NT2/D1 (cell line): ENCODE measurements around the gene PLPPR1.

Experiments used
- DNase-seq: peaks from one replicate; pipeline ENCODE4 v3.0.0-alpha.2; 2011; ENCODE audit warnings: low read depth, low spot score
- H3K27me3 ChIP-seq: 2 replicates; pipeline ENCODE4 v1.6.0; 2011; ENCODE audit warnings: mild to moderate bottlenecking; ENCODE audit not compliant: insufficient read length, insufficient read depth
- H3K36me3 ChIP-seq: 2 replicates; pipeline ENCODE4 v1.6.1; 2011; ENCODE audit warnings: mild to moderate bottlenecking, low read length, mixed read lengths; ENCODE audit not compliant: insufficient read depth, insufficient read length
- H3K4me1 ChIP-seq: 2 replicates; pipeline ENCODE4 v1.5.1; 2011; ENCODE audit not compliant: insufficient read depth, insufficient read length
- H3K4me3 ChIP-seq: 2 replicates; pipeline ENCODE4 v1.5.1; 2011; ENCODE audit warnings: low read depth; ENCODE audit not compliant: insufficient read length
- H3K9ac ChIP-seq: 2 replicates; pipeline ENCODE4 v1.6.0; 2011; ENCODE audit warnings: low read depth; ENCODE audit not compliant: insufficient read length
- H3K9me3 ChIP-seq: 2 replicates; pipeline ENCODE4 v1.5.1; 2011; ENCODE audit warnings: mild to moderate bottlenecking, low read length; ENCODE audit not compliant: insufficient read depth
- SUZ12 ChIP-seq: IDR thresholded peaks from 2 replicates; pipeline ENCODE4 v1.6.1; 2011; ENCODE audit not compliant: insufficient read length, insufficient read depth; ENCODE audit errors: extremely low read depth
- YY1 ChIP-seq: IDR thresholded peaks from 2 replicates; pipeline ENCODE4 v1.6.1; 2011; ENCODE audit not compliant: insufficient read length, insufficient read depth
- ZNF274 ChIP-seq: IDR thresholded peaks from 2 replicates; pipeline ENCODE4 v1.6.1; 2011; ENCODE audit warnings: mild to moderate bottlenecking, low read depth, low read length

The PLPPR1 gene

DNA sequence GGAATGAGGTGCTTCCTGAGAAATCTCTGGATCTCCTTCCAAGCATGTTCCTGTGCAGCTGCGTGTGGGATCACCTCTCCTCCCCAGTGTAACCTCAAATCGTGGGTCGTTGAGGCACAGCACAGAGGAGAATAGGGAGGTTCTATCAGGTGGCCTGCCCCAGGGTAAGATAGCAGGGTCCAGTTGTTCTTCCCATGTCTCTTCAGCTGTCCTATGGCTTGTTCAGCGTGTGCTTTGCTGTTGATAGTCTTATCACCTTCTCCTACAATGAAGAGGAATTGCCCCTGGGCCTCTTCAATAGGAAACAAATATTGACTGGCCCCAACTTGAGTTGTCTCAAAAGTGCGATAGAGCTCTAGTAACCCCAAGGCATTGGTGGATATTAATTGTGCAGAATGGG, 333.9 kb downstream of the PLPPR1 start:
- no peak for TF ChIP-seq YY1
- TF ChIP-seq ZNF274, result no peak
- TF ChIP-seq SUZ12, result no peak
- no peaks in the 10 kb centered on the region for H3K27me3 ChIP-seq
- no peak for DNase-seq
- no peak overlapping the region for H3K4me3 ChIP-seq
- H3K36me3 ChIP-seq, result no peaks in the 10 kb centered on the region
- H3K4me1 ChIP-seq, result no peaks in the 10 kb centered on the region
- no peaks in the 10 kb centered on the region for H3K9me3 ChIP-seq
- no peak overlapping the region for H3K9ac ChIP-seq

- H3K4me1 ChIP-seq, result no peaks in the 10 kb centered on the region
- no peak for TF ChIP-seq SUZ12
- TF ChIP-seq ZNF274, result no peak
- TF ChIP-seq YY1, result no peak
- no peak for DNase-seq
- H3K4me3 ChIP-seq, result no peak overlapping the region
- H3K36me3 ChIP-seq, result no peaks in the 10 kb centered on the region
- H3K9me3 ChIP-seq, result no peaks in the 10 kb centered on the region
- no peak overlapping the region for H3K9ac ChIP-seq
- H3K27me3 ChIP-seq, result no peaks in the 10 kb centered on the region
Measured at GRCh38 chr9:101365181-101365580, 336.7 kb downstream of the PLPPR1 start.

DNA sequence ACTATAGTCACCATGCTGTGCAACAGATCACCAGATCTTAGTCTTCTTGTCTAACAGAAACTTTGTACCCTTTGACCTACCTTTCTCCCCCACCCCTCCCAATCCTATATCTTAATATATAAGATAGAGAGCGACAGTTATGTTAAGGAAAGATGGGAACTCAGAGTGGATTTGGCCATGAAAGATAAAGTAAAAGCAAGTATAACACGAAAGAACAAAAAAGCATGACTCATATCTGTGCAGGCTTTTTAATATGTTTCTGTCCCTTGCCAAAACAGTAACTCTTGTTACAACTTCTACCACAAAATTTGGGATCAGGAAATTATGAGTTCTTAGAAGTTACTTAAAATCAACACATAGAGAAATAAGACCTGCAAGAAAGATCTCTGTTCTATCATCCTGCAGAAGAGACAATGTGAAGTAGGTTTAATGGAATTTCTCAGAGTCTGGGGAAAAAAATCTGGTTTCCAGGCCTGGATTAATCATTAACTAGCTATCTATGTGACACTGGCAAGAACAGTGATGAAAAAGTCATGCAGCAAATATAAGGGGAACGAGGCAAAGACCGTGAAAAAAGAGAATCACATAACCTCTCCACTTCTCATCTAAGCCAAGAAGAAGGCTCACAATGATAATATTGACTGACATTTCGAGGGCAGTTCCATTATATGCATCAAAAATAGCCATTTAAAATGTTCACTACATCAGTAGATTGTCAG, 337.7 kb downstream of the PLPPR1 start:
- Histone ChIP-seq H3K36me3 (no peaks in the 10 kb centered on the region), H3K27me3 (no peaks in the 10 kb centered on the region), H3K4me3 (no peak overlapping the region), H3K9me3 (no peaks in the 10 kb centered on the region), H3K9ac (no peak overlapping the region), H3K4me1 (no peaks in the 10 kb centered on the region)
- DNase-seq, result no peak
- TF ChIP-seq SUZ12 (no peak), YY1 (no peak), ZNF274 (no peak)

GRCh38 chr9:101367323-101367722, 338.8 kb downstream of the PLPPR1 start:
- Histone ChIP-seq H3K9ac (no peak overlapping the region), H3K4me1 (no peaks in the 10 kb centered on the region), H3K4me3 (no peak overlapping the region), H3K36me3 (no peaks in the 10 kb centered on the region), H3K9me3 (no peaks in the 10 kb centered on the region), H3K27me3 (no peaks in the 10 kb centered on the region)
- DNase-seq, result no peak
- TF ChIP-seq ZNF274 (no peak), YY1 (no peak), SUZ12 (no peak)

GRCh38 chr9:101369286-101369685, 340.8 kb downstream of the PLPPR1 start:
- Histone ChIP-seq H3K27me3 (no peaks in the 10 kb centered on the region), H3K4me3 (no peak overlapping the region), H3K36me3 (no peaks in the 10 kb centered on the region), H3K9me3 (no peaks in the 10 kb centered on the region), H3K4me1 (no peaks in the 10 kb centered on the region), H3K9ac (no peak overlapping the region)
- DNase-seq, result no peak
- TF ChIP-seq ZNF274 (no peak), SUZ12 (no peak), YY1 (no peak)

GRCh38 chr9:101369884-101370531, 341.5 kb downstream of the PLPPR1 start:
- H3K4me1 ChIP-seq, result no peaks in the 10 kb centered on the region
- no peaks in the 10 kb centered on the region for H3K27me3 ChIP-seq
- no peaks in the 10 kb centered on the region for H3K36me3 ChIP-seq
- DNase-seq, result no peak
- TF ChIP-seq YY1 (no peak), ZNF274 (no peak), SUZ12 (no peak)
- H3K9me3 ChIP-seq, result no peaks in the 10 kb centered on the region
- no peak overlapping the region for H3K9ac ChIP-seq
- no peak overlapping the region for H3K4me3 ChIP-seq

DNA sequence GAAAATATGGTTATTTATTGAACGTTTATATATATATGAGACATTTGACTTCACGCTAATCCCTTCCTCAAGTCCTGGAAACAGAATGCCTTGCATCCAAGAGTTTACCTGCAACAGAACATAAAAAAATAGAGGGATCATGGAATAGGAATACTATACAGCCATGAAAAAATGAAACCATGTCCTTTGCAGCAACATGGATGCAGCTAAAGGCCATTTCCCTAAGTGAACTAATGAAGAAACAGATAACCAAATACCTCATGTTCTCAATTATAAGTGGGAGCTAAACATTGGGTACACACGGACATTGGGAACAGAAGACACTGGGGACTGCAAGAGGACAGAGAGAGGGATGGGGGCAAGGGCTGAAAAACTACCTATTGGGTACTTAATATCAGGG, 343.3 kb downstream of the PLPPR1 start:
- no peak overlapping the region for H3K4me3 ChIP-seq
- H3K9ac ChIP-seq, result no peak overlapping the region
- H3K4me1 ChIP-seq, result no peaks in the 10 kb centered on the region
- no peaks in the 10 kb centered on the region for H3K27me3 ChIP-seq
- DNase-seq, result no peak
- no peaks in the 10 kb centered on the region for H3K36me3 ChIP-seq
- H3K9me3 ChIP-seq, result no peaks in the 10 kb centered on the region
- TF ChIP-seq SUZ12 (no peak), ZNF274 (no peak), YY1 (no peak)
